Hepatocyte (in vitro differentiated cells): ENCODE measurements around the gene ZFYVE16.

ENCODE experiments used
- EZH2 ChIP-seq: fragments of 200-600 bp; sonication (generic); IDR thresholded peaks from 2 replicates; pipeline ENCODE4 v1.6.1; 2016; ENCODE audit warnings: antibody characterized with exemption, mild to moderate bottlenecking, borderline replicate concordance
- EZH2phosphoT487 ChIP-seq: fragments of 200-600 bp; sonication (generic); IDR thresholded peaks from one replicate; pipeline ENCODE4 v1.6.1; 2018; ENCODE audit warnings: antibody characterized with exemption, mild to moderate bottlenecking, low read depth, moderate library complexity; ENCODE audit not compliant: unreplicated experiment, severe bottlenecking

GRCh38 chr5:80387063-80387768 lies 20.6 kb upstream of the ZFYVE16 start:
- TF ChIP-seq EZH2phosphoT487 = no peak
- TF ChIP-seq EZH2 = no peak
